GM23338 (cell line): Measurements from ENCODE around the gene RBP3. TPM values are rescaled to one million over a fixed set of nuclear protein-coding genes. Genes with fewer than 3 reads are reported as not detected.
A peak's percentile ranks its signal among the peaks of the same experiment; 100 is the strongest.

Source experiments
- ATAC-seq: fragments of 200-7000 bp; cut with Tn5 transposase; 3 replicates; pipeline ENCODE4 v1.9.1; 2020
- DNase-seq: peaks from one replicate; pipeline ENCODE4 v3.0.0-alpha.2; 2015; ENCODE audit warnings: low spot score
- H2AFZ ChIP-seq: fragments of 200-600 bp; sonication (generic); 2 replicates; pipeline ENCODE4 v1.8.0; 2016; ENCODE audit warnings: antibody characterized with exemption, mild to moderate bottlenecking, moderate library complexity
- H3F3A ChIP-seq: fragments of 200-600 bp; sonication (generic); replicated peaks from 2 replicates; pipeline ENCODE4 v1.8.0; 2017; ENCODE audit warnings: antibody characterized with exemption, mixed run types, low read depth
- H3K27ac ChIP-seq: fragments of 200-600 bp; sonication (generic); 2 replicates; pipeline ENCODE4 v1.6.1; 2016; ENCODE audit warnings: low read depth
- H3K27me3 ChIP-seq: fragments of 200-600 bp; sonication (generic); 2 replicates; pipeline ENCODE4 v1.8.0; 2016; ENCODE audit warnings: mild to moderate bottlenecking, mixed run types, moderate library complexity; ENCODE audit not compliant: insufficient read depth
- H3K36me3 ChIP-seq: fragments of 200-600 bp; sonication (generic); 2 replicates; pipeline ENCODE4 v1.8.0; 2016; ENCODE audit warnings: mild to moderate bottlenecking; ENCODE audit not compliant: insufficient read depth
- H3K4me1 ChIP-seq: fragments of 200-600 bp; sonication (generic); 2 replicates; pipeline ENCODE4 v1.8.0; 2016; ENCODE audit warnings: mild to moderate bottlenecking, moderate library complexity; ENCODE audit not compliant: insufficient read depth
- H3K4me2 ChIP-seq: fragments of 200-600 bp; sonication (generic); 2 replicates; pipeline ENCODE4 v1.7.1; 2017; ENCODE audit warnings: mixed run types
- H3K4me3 ChIP-seq: fragments of 200-600 bp; sonication (generic); 2 replicates; pipeline ENCODE4 v1.6.1; 2016; ENCODE audit warnings: mixed run types
- H3K79me2 ChIP-seq: fragments of 200-600 bp; sonication (generic); replicated peaks from 2 replicates; pipeline ENCODE4 v1.8.0; 2017; ENCODE audit warnings: mild to moderate bottlenecking; ENCODE audit not compliant: insufficient read depth
- H3K9me2 ChIP-seq: fragments of 200-600 bp; sonication (generic); 2 replicates; pipeline ENCODE4 v1.8.0; 2017; ENCODE audit not compliant: insufficient read depth
- H4K20me1 ChIP-seq: fragments of 200-600 bp; sonication (generic); replicated peaks from 2 replicates; pipeline ENCODE4 v1.8.0; 2017; ENCODE audit warnings: mild to moderate bottlenecking; ENCODE audit not compliant: insufficient read depth
- H3K27ac Mint-ChIP-seq: 2 replicates; pipeline ENCODE4 v1.8.0; 2020; ENCODE audit warnings: inconsistent platforms, mild to moderate bottlenecking, moderate library complexity, mixed read lengths
- H3K27me3 Mint-ChIP-seq: 3 replicates; pipeline ENCODE4 v1.8.0; 2022; ENCODE audit warnings: low read depth, mild to moderate bottlenecking, moderate library complexity, mixed read lengths, inconsistent platforms; ENCODE audit not compliant: insufficient read depth, poor library complexity
- H3K36me3 Mint-ChIP-seq: 3 replicates; pipeline ENCODE4 v1.8.0; 2021; ENCODE audit warnings: low read depth, mild to moderate bottlenecking, inconsistent platforms, moderate library complexity, mixed read lengths
- H3K4me1 Mint-ChIP-seq: 3 replicates; pipeline ENCODE4 v1.8.0; 2020; ENCODE audit warnings: mild to moderate bottlenecking, inconsistent platforms, mixed read lengths
- H3K4me3 Mint-ChIP-seq: 3 replicates; pipeline ENCODE4 v1.8.0; 2021; ENCODE audit warnings: moderate library complexity, mild to moderate bottlenecking, inconsistent platforms, mixed read lengths
- H3K9me3 Mint-ChIP-seq: 3 replicates; pipeline ENCODE4 v1.8.0; 2020; ENCODE audit warnings: moderate library complexity, mild to moderate bottlenecking, inconsistent platforms, mixed read lengths
- CREB1 ChIP-seq: fragments of 250-450 bp; sonication (Bioruptor Pico); IDR thresholded peaks from 2 replicates; pipeline ENCODE4 v1.5.0; 2020; ENCODE audit warnings: low read depth, mild to moderate bottlenecking, moderate library complexity
- ETS1 ChIP-seq: IDR thresholded peaks from 2 replicates; pipeline ENCODE4 v1.6.1; 2016; ENCODE audit warnings: antibody characterized with exemption
- EZH2phosphoT487 ChIP-seq: fragments of 200-600 bp; sonication (generic); IDR thresholded peaks from one replicate; pipeline ENCODE4 v1.8.1; 2018; ENCODE audit warnings: antibody characterized with exemption; ENCODE audit not compliant: unreplicated experiment
- NANOG ChIP-seq: IDR thresholded peaks from 2 replicates; pipeline ENCODE4 v1.6.1; 2016; ENCODE audit warnings: antibody characterized with exemption, borderline replicate concordance
- POLR2AphosphoS5 ChIP-seq: IDR thresholded peaks from 2 replicates; pipeline ENCODE4 v1.6.1; 2016; ENCODE audit warnings: antibody characterized with exemption, low read depth
- REST ChIP-seq: IDR thresholded peaks from one replicate; pipeline ENCODE4 v1.6.1; 2018; ENCODE audit warnings: antibody characterized with exemption; ENCODE audit not compliant: unreplicated experiment
- STAT1 ChIP-seq: IDR thresholded peaks from one replicate; pipeline ENCODE4 v1.6.1; 2016; ENCODE audit warnings: antibody characterized with exemption; ENCODE audit not compliant: unreplicated experiment
- ZNF114 ChIP-seq: fragments of 250-450 bp; sonication (Bioruptor Pico); IDR thresholded peaks from 2 replicates; pipeline ENCODE4 v1.5.0; 2020; ENCODE audit warnings: mild to moderate bottlenecking, moderate library complexity
- polyA plus RNA-seq: library from polyadenylated mRNA; unstranded; fragments of >200 nt; fragmentation: Nextera tagmentation; extraction: Ambion mirVana; gene quantifications from 2 replicates; pipeline ENCODE4 v1.2.1, GENCODE V29; 2016
- total RNA-seq: library from RNA; depleted of rRNA; stranded (reverse); fragments of >200 nt; shearing (Covaris generic); gene quantifications from 2 replicates; pipeline ENCODE4 v1.2.3, GENCODE V29; 2014

The RBP3 gene
- total and polyA plus RNA-seq, 2 experiments from 2014 or later = not detected

- TF ChIP-seq REST (no peak), NANOG (no peak), CREB1 (CRISPR knock-in tag) (no peak), POLR2AphosphoS5 (no peak), STAT1 (no peak)
Observed at GRCh38 chr10:47389619-47390018, 41.5 kb downstream of the RBP3 start (continued).

- Histone ChIP-seq H3F3A (no peaks in the 10 kb centered on the region), H3K27me3 (no peaks in the 10 kb centered on the region), H4K20me1 (no peaks in the 10 kb centered on the region), H3K4me3 (no peak overlapping the region), H3K4me1 (no peaks in the 10 kb centered on the region), H3K36me3 (no peaks in the 10 kb centered on the region), H3K79me2 (no peaks in the 10 kb centered on the region), H3K9me2 (no peaks in the 10 kb centered on the region), H2AFZ (peak overlapping the region; percentile 86), H3K27ac (no peak overlapping the region), H3K4me2 (no peak overlapping the region)
- peaks cover 2% of the 10 kb centered on the region for H3K27me3 Mint-ChIP-seq
- no peaks in the 10 kb centered on the region for H3K36me3 Mint-ChIP-seq
- no peaks in the 10 kb centered on the region for H3K9me3 Mint-ChIP-seq
- no peak overlapping the region for H3K27ac Mint-ChIP-seq
- DNase-seq = no peak
- no peak for ATAC-seq
- TF ChIP-seq EZH2phosphoT487 (no peak), REST (no peak), STAT1 (no peak), ETS1 (no peak), NANOG (no peak), CREB1 (CRISPR knock-in tag) (no peak), ZNF114 (CRISPR knock-in tag) (no peak)
- H3K4me1 Mint-ChIP-seq = no peaks in the 10 kb centered on the region
- H3K4me3 Mint-ChIP-seq = no peak overlapping the region
Observed at GRCh38 chr10:47396311-47396717, 48.2 kb downstream of the RBP3 start.
